K562 (cell line): ENCODE results near the gene GDF15. TPM values are rescaled to one million over a fixed set of nuclear protein-coding genes. Genes with fewer than 3 reads are reported as not detected.

Experiments
- BRD9 ChIP-seq: fragments of 450-650 bp; IDR thresholded peaks from 2 replicates; pipeline ENCODE4 v1.6.1; 2018; ENCODE audit warnings: low read depth; ENCODE audit not compliant: partially characterized antibody
- CBFB ChIP-seq: sonication (generic); formaldehyde crosslinking; IDR thresholded peaks from 2 replicates; pipeline ENCODE4 v1.4.0; 2020; ENCODE audit warnings: mild to moderate bottlenecking, missing genetic modification reagents
- ELK3 ChIP-seq: fragments of 450-650 bp; formaldehyde crosslinking; IDR thresholded peaks from 2 replicates; pipeline ENCODE4 v1.4.0; 2020; ENCODE audit warnings: mild to moderate bottlenecking
- EP300 ChIP-seq: IDR thresholded peaks from 2 replicates; pipeline ENCODE4 v1.6.1; 2012; ENCODE audit warnings: low read length, improper control_type of control experiment
- HLTF ChIP-seq: fragments of 450-650 bp; IDR thresholded peaks from 2 replicates; pipeline ENCODE4 v1.6.1; 2016
- JUN ChIP-seq, 2 experiments: sonication (generic) in 1 of 2; formaldehyde crosslinking in 1 of 2; IDR thresholded peaks; 2 replicates each; pipeline versions ENCODE4 v1.6.1 to v1.8.0; 2012 to 2022; ENCODE audit warnings: borderline replicate concordance in 2 of 2, mild to moderate bottlenecking in 2 of 2, improper control_type of control experiment in 1 of 2, low read depth in 1 of 2, low read length in 1 of 2, missing genetic modification reagents in 1 of 2
- KHSRP ChIP-seq: fragments of 450-650 bp; IDR thresholded peaks from 2 replicates; pipeline ENCODE4 v1.6.1; 2017
- SIN3B ChIP-seq: fragments of 450-650 bp; IDR thresholded peaks from 2 replicates; pipeline ENCODE4 v1.6.1; 2017; ENCODE audit warnings: low read depth, mild to moderate bottlenecking, moderate library complexity
- SMAD3 ChIP-seq: fragments of 450-650 bp; formaldehyde crosslinking; conservative IDR thresholded peaks from 2 replicates; pipeline ENCODE4 v1.4.0; 2020; ENCODE audit warnings: mild to moderate bottlenecking
- SPI1 ChIP-seq: IDR thresholded peaks from 2 replicates; pipeline ENCODE4 v1.6.1; 2011; ENCODE audit warnings: low read depth, low read length, control low read depth, borderline replicate concordance
- ZBTB11 ChIP-seq, 3 experiments: fragments of 200-800 bp in 1 of 3; fragments of 250-450 bp in 1 of 3; fragments of 450-650 bp in 1 of 3; sonication (Bioruptor Pico) in 1 of 3; sonication (Bioruptor generic) in 1 of 3; formaldehyde crosslinking in 1 of 3; IDR thresholded peaks; 2 replicates each; pipeline versions ENCODE4 v1.6.1 to v1.8.0; 2016 to 2022; ENCODE audit warnings: mild to moderate bottlenecking in 2 of 3, missing genetic modification characterization in 2 of 3, missing compliant biosample characterization in 1 of 3, moderate library complexity in 1 of 3
- ZNF609 ChIP-seq: sonication (generic); formaldehyde crosslinking; IDR thresholded peaks from 2 replicates; pipeline ENCODE4 v1.8.1; 2023; ENCODE audit warnings: missing genetic modification reagents, mild to moderate bottlenecking, borderline replicate concordance
- ZNF76 ChIP-seq: fragments of 250-450 bp; sonication (Bioruptor Pico); IDR thresholded peaks from 2 replicates; pipeline ENCODE4 v1.4.0; 2020; ENCODE audit warnings: mild to moderate bottlenecking, moderate library complexity, borderline replicate concordance
- ZNF830 ChIP-seq: fragments of 250-450 bp; sonication (Bioruptor Pico); IDR thresholded peaks from 2 replicates; pipeline ENCODE4 v1.5.0; 2021; ENCODE audit warnings: mild to moderate bottlenecking
- polyA plus RNA-seq, 8 experiments: library from polyadenylated mRNA; depleted of rRNA in 4 of 8; stranded (reverse) in 5 of 8; unstranded in 3 of 8; fragments of >200 nt; fragmentation: Nextera tagmentation in 2 of 8; fragmentation: Illumina TruSeq in 1 of 8; extraction: Ambion mirVana in 2 of 8; extraction: Trizol in 1 of 8; gene quantifications; 2 replicates each; pipeline versions ENCODE4 v1.2.1 to v1.2.3, GENCODE V29; 2011 to 2014; ENCODE audit warnings: inconsistent platforms in 1 of 8, missing spikeins in 1 of 8
- total RNA-seq, 7 experiments: library from RNA; depleted of rRNA in 6 of 7; stranded (reverse); fragments of >200 nt in 6 of 7; fragmentation: Illumina TruSeq in 2 of 7; extraction: Trizol in 2 of 7; gene quantifications; 2 replicates each; pipeline versions ENCODE4 v1.2.1 to v1.2.3, GENCODE V29; 2011 to 2021; ENCODE audit warnings: low replicate concordance in 1 of 7

Gene GDF15
- total and polyA plus RNA-seq, 9 of the 15 experiments (the other 6 are each of a cell fraction or from before 2014, with no cell fraction given), result 2.3 to 82.4 (median 12.5) TPM

DNA sequence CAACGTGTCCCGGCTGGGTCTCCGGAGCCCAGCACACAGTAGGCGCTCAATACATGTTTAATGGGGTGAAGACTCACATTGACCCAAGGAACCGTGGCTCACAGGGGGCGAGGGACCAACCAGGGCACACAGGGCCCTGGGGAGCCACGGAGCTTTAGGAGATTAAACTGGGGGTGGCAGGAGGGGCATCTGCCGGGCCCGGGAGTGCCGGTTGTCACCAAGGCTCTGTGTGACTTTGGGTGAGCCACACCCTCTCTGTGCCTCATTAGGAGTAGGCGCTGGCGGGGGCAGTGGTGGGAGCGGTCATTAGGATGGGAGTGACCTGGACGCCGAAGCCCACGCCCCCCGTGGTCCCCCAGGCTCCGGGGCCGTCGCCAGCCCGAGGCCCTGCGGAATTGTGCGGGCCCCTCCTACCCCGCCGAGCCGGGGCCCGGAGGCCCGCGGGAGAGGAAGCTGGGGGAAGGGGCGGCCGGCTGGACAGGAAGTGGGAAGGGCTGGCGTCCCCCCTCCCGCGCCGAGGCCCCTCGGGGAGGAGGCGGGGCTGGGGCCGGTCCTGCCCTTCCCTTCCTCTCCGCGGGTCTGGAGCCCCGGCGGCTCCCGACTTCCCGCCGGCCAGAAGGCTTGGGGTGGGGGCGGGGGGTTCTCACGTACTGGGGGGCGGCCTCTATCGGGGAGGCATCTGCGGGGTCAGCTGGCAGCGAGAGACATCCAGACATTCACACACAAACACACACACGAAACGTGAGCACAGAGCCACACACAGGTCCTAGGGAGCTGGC is 31.5 kb downstream of the GDF15 start (continued):
- TF ChIP-seq ZNF609 (CRISPR knock-in tag), result no peak; the same call in 1 of the 2 replicates
- no peak for TF ChIP-seq JUN (IDR thresholded peaks at IDR 0.05; ENCODE audit: borderline replicate concordance, low read depth, low read length)
- 0 out of 2 replicates have a peak, but pooled peaks have one; percentile 46 for TF ChIP-seq JUN (CRISPR knock-in tag; IDR thresholded peaks at IDR 0.05; ENCODE audit: borderline replicate concordance)
- 0 out of 2 replicates have a peak, but pooled peaks have one; percentile 67 for TF ChIP-seq ELK3 (CRISPR knock-in tag)
- 0 out of 2 replicates have a peak, but pooled peaks have one; percentile 68 for TF ChIP-seq ZNF76 (CRISPR knock-in tag)
- no peak for TF ChIP-seq HLTF
- peak; percentile 57 to 97 (median 83); a peak in 5 of 6 replicates for TF ChIP-seq ZBTB11 (CRISPR knock-in tag; IDR thresholded peaks at IDR 0.05)
- TF ChIP-seq KHSRP, result no peak
- TF ChIP-seq ZNF830 (CRISPR knock-in tag), result 0 out of 2 replicates have a peak, but pooled peaks have one; percentile 72
- peak; percentile 57; the same call in 1 of the 2 replicates for TF ChIP-seq SMAD3 (CRISPR knock-in tag)
- peak; percentile 83 for TF ChIP-seq SPI1
- TF ChIP-seq CBFB, result no peak
- peak; percentile 45 for TF ChIP-seq EP300
- peak; percentile 68; the same call in 1 of the 2 replicates for TF ChIP-seq SIN3B
- peak; percentile 92 for TF ChIP-seq BRD9
